Measurements from ENCODE around the gene ZBTB17. TPM values are rescaled to one million over a fixed set of nuclear protein-coding genes. Genes with fewer than 3 reads are reported as not detected.
"Not testable (repeated sequence)": the region's sequence is repeated elsewhere in the genome, so short reads cannot be mapped to it uniquely, and the experiment has no call there.

The ZBTB17 gene
- total RNA-seq, 1 donor from 2014 or later: 33.6 TPM

- no peaks in the 10 kb centered on the region for H3K9me3 Mint-ChIP-seq (ENCODE audit: unreplicated experiment)
- peaks cover 60% of the 10 kb centered on the region for H3K36me3 Mint-ChIP-seq (ENCODE audit: low read depth, unreplicated experiment)
- TF ChIP-seq, protein P1, sequence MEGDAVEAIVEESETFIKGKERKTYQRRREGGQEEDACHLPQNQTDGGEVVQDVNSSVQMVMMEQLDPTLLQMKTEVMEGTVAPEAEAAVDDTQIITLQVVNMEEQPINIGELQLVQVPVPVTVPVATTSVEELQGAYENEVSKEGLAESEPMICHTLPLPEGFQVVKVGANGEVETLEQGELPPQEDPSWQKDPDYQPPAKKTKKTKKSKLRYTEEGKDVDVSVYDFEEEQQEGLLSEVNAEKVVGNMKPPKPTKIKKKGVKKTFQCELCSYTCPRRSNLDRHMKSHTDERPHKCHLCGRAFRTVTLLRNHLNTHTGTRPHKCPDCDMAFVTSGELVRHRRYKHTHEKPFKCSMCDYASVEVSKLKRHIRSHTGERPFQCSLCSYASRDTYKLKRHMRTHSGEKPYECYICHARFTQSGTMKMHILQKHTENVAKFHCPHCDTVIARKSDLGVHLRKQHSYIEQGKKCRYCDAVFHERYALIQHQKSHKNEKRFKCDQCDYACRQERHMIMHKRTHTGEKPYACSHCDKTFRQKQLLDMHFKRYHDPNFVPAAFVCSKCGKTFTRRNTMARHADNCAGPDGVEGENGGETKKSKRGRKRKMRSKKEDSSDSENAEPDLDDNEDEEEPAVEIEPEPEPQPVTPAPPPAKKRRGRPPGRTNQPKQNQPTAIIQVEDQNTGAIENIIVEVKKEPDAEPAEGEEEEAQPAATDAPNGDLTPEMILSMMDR (IDR thresholded peaks at IDR 0.05; ENCODE audit: unreplicated experiment): no peak
- H3K4me3 Mint-ChIP-seq (ENCODE audit: unreplicated experiment): peak overlapping the region; percentile 15
- no peak overlapping the region for H3K27ac Mint-ChIP-seq (ENCODE audit: unreplicated experiment)
- no peaks in the 10 kb centered on the region for H3K4me1 Mint-ChIP-seq (ENCODE audit: unreplicated experiment)
- H3K27me3 Mint-ChIP-seq (ENCODE audit: unreplicated experiment): peaks cover 7% of the 10 kb centered on the region
- no peak for DNase-seq (ENCODE audit: low spot score)
Measured at GRCh38 chr1:15928971-15929965, 46.6 kb downstream of the ZBTB17 start.

GRCh38 chr1:15926448-15926847, 49.5 kb downstream of the ZBTB17 start:
- not testable (repeated sequence) for H3K4me3 Mint-ChIP-seq (ENCODE audit: unreplicated experiment); H3K27ac Mint-ChIP-seq (ENCODE audit: unreplicated experiment); H3K27me3 Mint-ChIP-seq (ENCODE audit: unreplicated experiment); H3K9me3 Mint-ChIP-seq (ENCODE audit: unreplicated experiment); H3K4me1 Mint-ChIP-seq (ENCODE audit: unreplicated experiment); DNase-seq (ENCODE audit: low spot score)
- H3K36me3 Mint-ChIP-seq (ENCODE audit: low read depth, unreplicated experiment): peaks cover 39% of the 10 kb centered on the region

GRCh38 chr1:15923241-15923640, 52.7 kb downstream of the ZBTB17 start:
- H3K27me3 Mint-ChIP-seq (ENCODE audit: unreplicated experiment): peaks cover 5% of the 10 kb centered on the region
- H3K9me3 Mint-ChIP-seq (ENCODE audit: unreplicated experiment): no peaks in the 10 kb centered on the region
- H3K36me3 Mint-ChIP-seq (ENCODE audit: low read depth, unreplicated experiment): peaks cover 8% of the 10 kb centered on the region
- no peaks in the 10 kb centered on the region for H3K4me1 Mint-ChIP-seq (ENCODE audit: unreplicated experiment)
- TF ChIP-seq, protein P1 (IDR thresholded peaks at IDR 0.05; ENCODE audit: unreplicated experiment): no peak
- no peak overlapping the region for H3K4me3 Mint-ChIP-seq (ENCODE audit: unreplicated experiment)
- DNase-seq (ENCODE audit: low spot score): no peak
- no peak overlapping the region for H3K27ac Mint-ChIP-seq (ENCODE audit: unreplicated experiment)

- H3K9me3 Mint-ChIP-seq (ENCODE audit: unreplicated experiment): no peaks in the 10 kb centered on the region
- H3K27me3 Mint-ChIP-seq (ENCODE audit: unreplicated experiment): peaks cover 5% of the 10 kb centered on the region
- no peak for DNase-seq (ENCODE audit: low spot score)
- TF ChIP-seq, protein P1 (IDR thresholded peaks at IDR 0.05; ENCODE audit: unreplicated experiment): no peak
- no peaks in the 10 kb centered on the region for H3K4me1 Mint-ChIP-seq (ENCODE audit: unreplicated experiment)
- no peak overlapping the region for H3K4me3 Mint-ChIP-seq (ENCODE audit: unreplicated experiment)
- peaks cover 4% of the 10 kb centered on the region for H3K36me3 Mint-ChIP-seq (ENCODE audit: low read depth, unreplicated experiment)
- no peak overlapping the region for H3K27ac Mint-ChIP-seq (ENCODE audit: unreplicated experiment)
Measured at GRCh38 chr1:15918962-15919715, 56.8 kb downstream of the ZBTB17 start.

DNA sequence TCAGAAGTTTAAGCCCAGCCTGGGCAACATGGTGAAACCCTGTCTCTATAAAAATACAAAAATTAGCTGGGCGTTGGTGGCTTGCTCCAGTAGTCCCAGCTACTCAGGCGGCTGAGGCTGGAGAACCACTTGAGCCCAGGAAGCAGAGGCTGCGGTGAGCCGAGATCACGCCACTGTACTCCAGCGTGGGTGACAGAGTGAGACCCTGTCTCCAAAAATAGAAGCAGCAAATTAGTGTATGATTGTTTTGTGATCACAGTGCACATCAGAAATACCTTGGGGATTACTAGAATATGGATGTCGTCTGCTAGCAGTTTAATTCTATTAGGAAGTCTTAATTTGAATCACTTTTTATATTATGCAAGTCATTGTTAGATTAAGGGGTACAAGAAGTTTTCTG, 59.0 kb downstream of the ZBTB17 start:
- Mint-ChIP-seq H3K27ac (ENCODE audit: unreplicated experiment) (no peak overlapping the region), H3K4me1 (ENCODE audit: unreplicated experiment) (no peaks in the 10 kb centered on the region), H3K9me3 (ENCODE audit: unreplicated experiment) (no peaks in the 10 kb centered on the region), H3K27me3 (ENCODE audit: unreplicated experiment) (peaks cover 5% of the 10 kb centered on the region), H3K4me3 (ENCODE audit: unreplicated experiment) (no peak overlapping the region), H3K36me3 (ENCODE audit: low read depth, unreplicated experiment) (no peaks in the 10 kb centered on the region)
- TF ChIP-seq, protein P1 (IDR thresholded peaks at IDR 0.05; ENCODE audit: unreplicated experiment): no peak
- DNase-seq (ENCODE audit: low spot score): no peak
